Liver (tissue), 9 donors: ENCODE measurements around the gene NPC1L1. TPM values are rescaled to one million over a fixed set of nuclear protein-coding genes. Genes with fewer than 3 reads are reported as not detected.

ENCODE experiments used
- DNase-seq: peaks from one replicate; pipeline ENCODE4 v3.0.0-alpha.2; 2017; ENCODE audit warnings: low spot score
- H3K27ac ChIP-seq, 2 donors: one replicate each; pipeline ENCODE4 v1.7.0; 2013; ENCODE audit warnings: inconsistent platforms in 2 of 2, low read length in 2 of 2, control low read depth in 1 of 2, low read depth in 1 of 2, mild to moderate bottlenecking in 1 of 2
- H3K27me3 ChIP-seq, 4 donors: one replicate each; pipeline versions ENCODE4 v1.6.1 to v1.7.0; 2013; ENCODE audit warnings: low read length in 3 of 4, inconsistent platforms in 1 of 4, mild to moderate bottlenecking in 1 of 4, moderate library complexity in 1 of 4; ENCODE audit not compliant: control insufficient read depth in 4 of 4, insufficient read depth in 4 of 4
- H3K36me3 ChIP-seq, 4 donors: one replicate each; pipeline versions ENCODE4 v1.6.1 to v1.7.0; 2013; ENCODE audit warnings: low read length in 3 of 4, mild to moderate bottlenecking in 3 of 4, low read depth in 1 of 4, moderate library complexity in 1 of 4; ENCODE audit not compliant: control insufficient read depth in 4 of 4, insufficient read depth in 3 of 4
- H3K4me1 ChIP-seq, 4 donors: one replicate each; pipeline versions ENCODE4 v1.6.1 to v1.7.0; 2013; ENCODE audit warnings: low read length in 3 of 4, mild to moderate bottlenecking in 3 of 4, moderate library complexity in 1 of 4; ENCODE audit not compliant: control insufficient read depth in 4 of 4, insufficient read depth in 4 of 4
- H3K4me3 ChIP-seq, 3 donors: one replicate each; pipeline versions ENCODE4 v1.6.1 to v1.7.0; 2013; ENCODE audit warnings: low read length in 3 of 3, control low read depth in 1 of 3, low read depth in 1 of 3, mild to moderate bottlenecking in 1 of 3
- H3K9ac ChIP-seq, 2 donors: one replicate each; pipeline ENCODE4 v1.7.0; 2013; ENCODE audit warnings: low read length in 2 of 2, mild to moderate bottlenecking in 2 of 2, moderate library complexity in 2 of 2, control low read depth in 1 of 2, low read depth in 1 of 2
- H3K9me3 ChIP-seq, 4 donors: one replicate each; pipeline versions ENCODE4 v1.6.1 to v1.7.0; 2013; ENCODE audit warnings: low read length in 3 of 4; ENCODE audit not compliant: control insufficient read depth in 4 of 4
- EGR1 ChIP-seq, 2 donors: IDR thresholded peaks; 2 replicates each; pipeline ENCODE4 v1.6.1; 2016 to 2018; ENCODE audit warnings: antibody characterized with exemption in 2 of 2, low read depth in 2 of 2
- GABPA ChIP-seq, 2 donors: IDR thresholded peaks in 1 of 2; conservative IDR thresholded peaks in 1 of 2; 2 replicates each; pipeline ENCODE4 v1.6.1; 2016; ENCODE audit warnings: antibody characterized with exemption in 2 of 2, mild to moderate bottlenecking in 1 of 2, moderate library complexity in 1 of 2
- HNF4A ChIP-seq, 2 donors: conservative IDR thresholded peaks; 2 replicates each; pipeline ENCODE4 v1.6.1; 2016; ENCODE audit warnings: antibody characterized with exemption in 2 of 2, mild to moderate bottlenecking in 2 of 2
- HNF4G ChIP-seq: IDR thresholded peaks from 2 replicates; pipeline ENCODE4 v1.6.1; 2016; ENCODE audit warnings: antibody characterized with exemption
- JUND ChIP-seq, 2 donors: IDR thresholded peaks; 2 replicates each; pipeline ENCODE4 v1.6.1; 2016; ENCODE audit warnings: antibody characterized with exemption in 2 of 2
- RAD21 ChIP-seq, 2 donors: IDR thresholded peaks; 2 replicates each; pipeline ENCODE4 v1.6.1; 2016; ENCODE audit warnings: antibody characterized with exemption in 2 of 2, mild to moderate bottlenecking in 2 of 2
- RXRA ChIP-seq, 2 donors: IDR thresholded peaks; 2 replicates each; pipeline ENCODE4 v1.6.1; 2017 to 2018; ENCODE audit warnings: antibody characterized with exemption in 2 of 2, mild to moderate bottlenecking in 1 of 2
- YY1 ChIP-seq: IDR thresholded peaks from 2 replicates; pipeline ENCODE4 v1.6.1; 2016; ENCODE audit warnings: antibody characterized with exemption, mild to moderate bottlenecking
- WGBS: extraction: QIAGEN DNeasy Blood & Tissue Kit; methylation state at CpG from one replicate; pipeline ENCODE4 v1.1.7; 2013; 5-methylcytosine and 5-hydroxymethylcytosine counted together
- polyA plus RNA-seq, 2 donors: library from polyadenylated mRNA; stranded (reverse) in 1 of 2; unstranded in 1 of 2; fragments of 200-250 nt in 1 of 2; fragments of >200 nt in 1 of 2; fragmentation: Nextera tagmentation in 1 of 2; extraction: Ambion mirVana in 1 of 2; gene quantifications; one replicate each; pipeline versions ENCODE4 v1.2.1 to v1.2.3, GENCODE V29; 2013 to 2015
- total RNA-seq, 2 donors: library from RNA; depleted of rRNA; stranded (reverse); fragments of >200 nt; gene quantifications; one replicate each; pipeline ENCODE4 v1.2.3, GENCODE V29; 2014
- TF ChIP-seq, protein P1 (sequence below): IDR thresholded peaks from 2 replicates; pipeline ENCODE4 v1.6.1; 2016; ENCODE audit warnings: antibody characterized with exemption
- TF ChIP-seq, protein P2 (sequence below): IDR thresholded peaks from 2 replicates; pipeline ENCODE4 v1.6.1; 2016; ENCODE audit warnings: antibody characterized with exemption, mild to moderate bottlenecking
- TF ChIP-seq, protein P3 (sequence below): IDR thresholded peaks from 2 replicates; pipeline ENCODE4 v1.6.1; 2016; ENCODE audit warnings: antibody characterized with exemption
- TF ChIP-seq, protein P4 (sequence below): fragments of 150-350 bp; IDR thresholded peaks from 2 replicates; pipeline ENCODE4 v1.5.1; 2017; ENCODE audit warnings: improper control_type of control experiment, low read depth, low read length; ENCODE audit not compliant: missing input control
- TF ChIP-seq, protein P5 (sequence below): IDR thresholded peaks from 2 replicates; pipeline ENCODE4 v1.6.1; 2016; ENCODE audit warnings: antibody characterized with exemption
- donor health status: healthy.
- donor health status: healthy.
- donor health status: healthy.
- donor health status: healthy.
- donor health status: healthy.

Gene NPC1L1
- total and polyA plus RNA-seq, 4 donors = 7.2 to 22.1 (median 15.3) TPM

DNA sequence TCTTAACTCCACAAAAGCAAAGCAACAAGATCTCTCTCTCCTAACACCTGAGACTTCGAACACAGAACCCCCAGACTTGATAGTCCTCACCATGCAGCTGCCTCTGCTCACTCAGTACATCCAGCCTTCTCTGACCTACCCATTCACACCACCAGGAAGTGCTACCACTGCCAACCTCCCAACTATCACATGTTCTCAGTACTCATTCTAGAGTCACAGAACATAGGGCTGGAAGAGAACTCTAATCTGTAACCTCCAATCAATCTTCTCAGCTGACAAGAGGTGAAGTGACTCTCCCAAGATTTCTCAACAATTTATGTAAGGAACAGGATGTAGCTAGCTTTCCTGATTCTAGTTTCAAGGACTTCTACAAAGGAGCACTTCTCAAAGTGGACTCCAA is 54.4 kb downstream of the NPC1L1 start:
- 89% methylated on average over 1 of the region's 1 CpG for WGBS
- no peak for DNase-seq
- peaks cover 2 to 31% (median 27%) of the 10 kb centered on the region in 4 donors for H3K36me3 ChIP-seq
- H3K27ac ChIP-seq = no peak overlapping the region
- no peak overlapping the region for H3K4me3 ChIP-seq
- TF ChIP-seq, protein P1, sequence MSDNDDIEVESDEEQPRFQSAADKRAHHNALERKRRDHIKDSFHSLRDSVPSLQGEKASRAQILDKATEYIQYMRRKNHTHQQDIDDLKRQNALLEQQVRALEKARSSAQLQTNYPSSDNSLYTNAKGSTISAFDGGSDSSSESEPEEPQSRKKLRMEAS = no peak
- no peaks in the 10 kb centered on the region for H3K27me3 ChIP-seq
- no peak overlapping the region for H3K9ac ChIP-seq
- H3K4me1 ChIP-seq = peaks cover 7 to 41% (median 35%) of the 10 kb centered on the region in 4 donors
- no peaks in the 10 kb centered on the region for H3K9me3 ChIP-seq

DNA sequence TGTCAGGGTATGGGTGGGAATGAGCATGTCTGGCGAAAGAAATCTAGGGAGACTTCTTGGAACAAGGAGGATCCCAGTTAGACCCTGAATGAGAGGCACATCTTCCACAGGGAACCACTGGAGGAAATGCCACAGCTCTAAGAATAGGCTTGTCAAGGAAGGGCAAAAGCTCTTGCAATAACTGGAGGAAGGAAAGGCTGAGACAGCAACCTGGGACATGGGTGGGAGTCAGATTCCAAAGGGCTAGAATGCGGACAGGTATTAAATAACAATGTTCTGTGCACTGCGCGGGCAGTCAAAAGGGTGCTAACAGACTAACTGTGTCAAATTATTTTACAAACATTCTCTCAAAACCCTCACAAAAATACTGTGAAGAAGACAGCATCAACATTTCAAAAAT is 55.1 kb downstream of the NPC1L1 start:
- H3K27ac ChIP-seq = no peak overlapping the region
- no peak for TF ChIP-seq RAD21 (IDR thresholded peaks at IDR 0.05)
- TF ChIP-seq, protein P1 = no peak
- TF ChIP-seq RXRA (IDR thresholded peaks at IDR 0.05) = no peak
- TF ChIP-seq, protein P2, sequence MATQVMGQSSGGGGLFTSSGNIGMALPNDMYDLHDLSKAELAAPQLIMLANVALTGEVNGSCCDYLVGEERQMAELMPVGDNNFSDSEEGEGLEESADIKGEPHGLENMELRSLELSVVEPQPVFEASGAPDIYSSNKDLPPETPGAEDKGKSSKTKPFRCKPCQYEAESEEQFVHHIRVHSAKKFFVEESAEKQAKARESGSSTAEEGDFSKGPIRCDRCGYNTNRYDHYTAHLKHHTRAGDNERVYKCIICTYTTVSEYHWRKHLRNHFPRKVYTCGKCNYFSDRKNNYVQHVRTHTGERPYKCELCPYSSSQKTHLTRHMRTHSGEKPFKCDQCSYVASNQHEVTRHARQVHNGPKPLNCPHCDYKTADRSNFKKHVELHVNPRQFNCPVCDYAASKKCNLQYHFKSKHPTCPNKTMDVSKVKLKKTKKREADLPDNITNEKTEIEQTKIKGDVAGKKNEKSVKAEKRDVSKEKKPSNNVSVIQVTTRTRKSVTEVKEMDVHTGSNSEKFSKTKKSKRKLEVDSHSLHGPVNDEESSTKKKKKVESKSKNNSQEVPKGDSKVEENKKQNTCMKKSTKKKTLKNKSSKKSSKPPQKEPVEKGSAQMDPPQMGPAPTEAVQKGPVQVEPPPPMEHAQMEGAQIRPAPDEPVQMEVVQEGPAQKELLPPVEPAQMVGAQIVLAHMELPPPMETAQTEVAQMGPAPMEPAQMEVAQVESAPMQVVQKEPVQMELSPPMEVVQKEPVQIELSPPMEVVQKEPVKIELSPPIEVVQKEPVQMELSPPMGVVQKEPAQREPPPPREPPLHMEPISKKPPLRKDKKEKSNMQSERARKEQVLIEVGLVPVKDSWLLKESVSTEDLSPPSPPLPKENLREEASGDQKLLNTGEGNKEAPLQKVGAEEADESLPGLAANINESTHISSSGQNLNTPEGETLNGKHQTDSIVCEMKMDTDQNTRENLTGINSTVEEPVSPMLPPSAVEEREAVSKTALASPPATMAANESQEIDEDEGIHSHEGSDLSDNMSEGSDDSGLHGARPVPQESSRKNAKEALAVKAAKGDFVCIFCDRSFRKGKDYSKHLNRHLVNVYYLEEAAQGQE = no peak
- no peak for TF ChIP-seq HNF4A (conservative IDR thresholded peaks at IDR 0.05)
- no peak for TF ChIP-seq GABPA (IDR thresholded peaks at IDR 0.05 in 1 of 2, conservative IDR thresholded peaks at IDR 0.05 in 1 of 2)
- TF ChIP-seq JUND (IDR thresholded peaks at IDR 0.05) = no peak
- TF ChIP-seq, protein P3, sequence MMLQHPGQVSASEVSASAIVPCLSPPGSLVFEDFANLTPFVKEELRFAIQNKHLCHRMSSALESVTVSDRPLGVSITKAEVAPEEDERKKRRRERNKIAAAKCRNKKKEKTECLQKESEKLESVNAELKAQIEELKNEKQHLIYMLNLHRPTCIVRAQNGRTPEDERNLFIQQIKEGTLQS = no peak
- no peak for TF ChIP-seq HNF4G
- no peak for TF ChIP-seq EGR1 (IDR thresholded peaks at IDR 0.05; ENCODE audit: low read depth in 2 of 2)
- TF ChIP-seq YY1 = no peak
- TF ChIP-seq, protein P4, sequence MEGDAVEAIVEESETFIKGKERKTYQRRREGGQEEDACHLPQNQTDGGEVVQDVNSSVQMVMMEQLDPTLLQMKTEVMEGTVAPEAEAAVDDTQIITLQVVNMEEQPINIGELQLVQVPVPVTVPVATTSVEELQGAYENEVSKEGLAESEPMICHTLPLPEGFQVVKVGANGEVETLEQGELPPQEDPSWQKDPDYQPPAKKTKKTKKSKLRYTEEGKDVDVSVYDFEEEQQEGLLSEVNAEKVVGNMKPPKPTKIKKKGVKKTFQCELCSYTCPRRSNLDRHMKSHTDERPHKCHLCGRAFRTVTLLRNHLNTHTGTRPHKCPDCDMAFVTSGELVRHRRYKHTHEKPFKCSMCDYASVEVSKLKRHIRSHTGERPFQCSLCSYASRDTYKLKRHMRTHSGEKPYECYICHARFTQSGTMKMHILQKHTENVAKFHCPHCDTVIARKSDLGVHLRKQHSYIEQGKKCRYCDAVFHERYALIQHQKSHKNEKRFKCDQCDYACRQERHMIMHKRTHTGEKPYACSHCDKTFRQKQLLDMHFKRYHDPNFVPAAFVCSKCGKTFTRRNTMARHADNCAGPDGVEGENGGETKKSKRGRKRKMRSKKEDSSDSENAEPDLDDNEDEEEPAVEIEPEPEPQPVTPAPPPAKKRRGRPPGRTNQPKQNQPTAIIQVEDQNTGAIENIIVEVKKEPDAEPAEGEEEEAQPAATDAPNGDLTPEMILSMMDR = no peak
- TF ChIP-seq, protein P5, sequence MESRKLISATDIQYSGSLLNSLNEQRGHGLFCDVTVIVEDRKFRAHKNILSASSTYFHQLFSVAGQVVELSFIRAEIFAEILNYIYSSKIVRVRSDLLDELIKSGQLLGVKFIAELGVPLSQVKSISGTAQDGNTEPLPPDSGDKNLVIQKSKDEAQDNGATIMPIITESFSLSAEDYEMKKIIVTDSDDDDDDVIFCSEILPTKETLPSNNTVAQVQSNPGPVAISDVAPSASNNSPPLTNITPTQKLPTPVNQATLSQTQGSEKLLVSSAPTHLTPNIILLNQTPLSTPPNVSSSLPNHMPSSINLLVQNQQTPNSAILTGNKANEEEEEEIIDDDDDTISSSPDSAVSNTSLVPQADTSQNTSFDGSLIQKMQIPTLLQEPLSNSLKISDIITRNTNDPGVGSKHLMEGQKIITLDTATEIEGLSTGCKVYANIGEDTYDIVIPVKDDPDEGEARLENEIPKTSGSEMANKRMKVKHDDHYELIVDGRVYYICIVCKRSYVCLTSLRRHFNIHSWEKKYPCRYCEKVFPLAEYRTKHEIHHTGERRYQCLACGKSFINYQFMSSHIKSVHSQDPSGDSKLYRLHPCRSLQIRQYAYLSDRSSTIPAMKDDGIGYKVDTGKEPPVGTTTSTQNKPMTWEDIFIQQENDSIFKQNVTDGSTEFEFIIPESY = no peak
- no peak overlapping the region for H3K9ac ChIP-seq
- H3K4me3 ChIP-seq = no peak overlapping the region
- peaks cover 7 to 41% (median 34%) of the 10 kb centered on the region in 4 donors for H3K4me1 ChIP-seq
- no peaks in the 10 kb centered on the region for H3K27me3 ChIP-seq
- peaks cover 2 to 38% (median 31%) of the 10 kb centered on the region in 4 donors for H3K36me3 ChIP-seq
- 91% methylated on average over 4 of the region's 4 CpGs for WGBS
- DNase-seq = no peak
- no peaks in the 10 kb centered on the region for H3K9me3 ChIP-seq
